ENCODE measurements around the gene BSCL2.

- TF ChIP-seq CTCF (IDR thresholded peaks at IDR 0.05; ENCODE audit: poor library complexity) (no peak), EZH2phosphoT487 (IDR thresholded peaks at IDR 0.05; ENCODE audit: low read depth, severe bottlenecking, unreplicated experiment) (no peak)
These were observed 375 bp downstream of the BSCL2 start for GRCh38 chr11:62706850-62707247.
